Right ventricle myocardium superior (tissue), 1 donor: ENCODE data around the gene IAH1. TPM values are rescaled to one million over a fixed set of nuclear protein-coding genes. Genes with fewer than 3 reads are reported as not detected.
A peak's percentile ranks its signal among the peaks of the same experiment; 100 is the strongest.

Experiments used
- ATAC-seq: fragments of 200-7000 bp; cut with Tn5 transposase; one replicate; pipeline ENCODE4 v1.9.1; 2020; ENCODE audit warnings: mild to moderate bottlenecking; ENCODE audit not compliant: poor library complexity
- DNase-seq: peaks from one replicate; pipeline ENCODE4 v3.0.0-alpha.2; 2020
- intact Hi-C: fragments of 100-400 bp; cut with DNase I; formaldehyde crosslinking; loops from one replicate; pipeline ENCODE4 v1.11.2; 2022
- long read RNA-seq: library from polyadenylated mRNA; unstranded; transcript quantifications from one replicate; pipeline ENCODE4 v2.0.0, GENCODE V29; 2021
- total RNA-seq: library from RNA; stranded (reverse); fragmentation: NEBNext Ultra II Directional; extraction: Animal tissue kit (Norgen Biotek cat#: 25700); gene quantifications from one replicate; pipeline ENCODE4 v1.2.1, GENCODE V29; 2021
- donor health status: DM: no; HTN: yes; CAD: no; lungs with severe emphysema.

The IAH1 gene
- 76.2 TPM for total RNA-seq
- long read RNA-seq, transcript IAH1-215 (6 exons, 1,266 nt) = major isoform, 99 of 111 reads
- long read RNA-seq, partial matches to known transcripts = 1 of 111 reads
- long read RNA-seq, other reads (novel, unspliced or antisense) = 8 of 111 reads

GRCh38 chr2:9474361-9475057 lies at the start of gene IAH1:
Gene IAH1, plus strand, starts transcription at chr2:9474551. Its CDS starts 16 bp downstream, at chr2:9474567.
- intact Hi-C loops = no loop called here
- ATAC-seq (peak; percentile 95), DNase-seq (peak; percentile 79)

GRCh38 chr2:9428965-9429577 lies 45.3 kb upstream of the IAH1 start:
- DNase-seq (no peak), ATAC-seq (no peak)
- intact Hi-C loops = loop anchor here (10.0 kb wide), 1 partner anchor 224 kb away; the partner anchor contains the start of gene ASAP2

- intact Hi-C loops = no loop called here
- DNase-seq = no peak
- ATAC-seq = no peak
Observed at GRCh38 chr2:9430316-9431293, 43.7 kb upstream of the IAH1 start.

- intact Hi-C loops = no loop called here
- no peak for ATAC-seq
Observed at GRCh38 chr2:9434489-9434888, 39.9 kb upstream of the IAH1 start.

GRCh38 chr2:9439536-9439935 lies 34.8 kb upstream of the IAH1 start:
- ATAC-seq = no peak
- intact Hi-C loops = no loop called here
- DNase-seq = no peak

More at GRCh38 chr2:9434489-9434888, 39.9 kb upstream of the IAH1 start:
- no peak for DNase-seq

- intact Hi-C loops = no loop called here
- ATAC-seq (no peak), DNase-seq (no peak)
Observed at GRCh38 chr2:9440058-9440727, 34.2 kb upstream of the IAH1 start.

- ATAC-seq = no peak
- no peak for DNase-seq
- intact Hi-C loops = no loop called here
Observed at GRCh38 chr2:9441556-9441955, 32.8 kb upstream of the IAH1 start.

GRCh38 chr2:9443526-9443925 lies 30.8 kb upstream of the IAH1 start:
- ATAC-seq (no peak), DNase-seq (no peak)
- intact Hi-C loops = no loop called here

- ATAC-seq = no peak
- intact Hi-C loops = no loop called here
- DNase-seq = no peak
Observed at GRCh38 chr2:9445089-9445488, 29.3 kb upstream of the IAH1 start.

- no peak for ATAC-seq
- intact Hi-C loops = no loop called here
- no peak for DNase-seq
Observed at GRCh38 chr2:9451231-9451630, 23.1 kb upstream of the IAH1 start.

- DNase-seq (no peak), ATAC-seq (no peak)
- intact Hi-C loops = no loop called here
Observed at GRCh38 chr2:9460441-9461017, 13.8 kb upstream of the IAH1 start.

GRCh38 chr2:9461079-9461478 lies 13.3 kb upstream of the IAH1 start:
- intact Hi-C loops = no loop called here
- DNase-seq = no peak
- ATAC-seq = no peak

- no peak for ATAC-seq
- intact Hi-C loops = no loop called here
- no peak for DNase-seq
Observed at GRCh38 chr2:9462313-9462712, 12.0 kb upstream of the IAH1 start.

GRCh38 chr2:9462886-9463697 lies 11.3 kb upstream of the IAH1 start:
- no peak for ATAC-seq
- intact Hi-C loops = no loop called here
- DNase-seq = no peak

- DNase-seq = no peak
- no peak for ATAC-seq
- intact Hi-C loops = no loop called here
Observed at GRCh38 chr2:9463698-9464034, 10.7 kb upstream of the IAH1 start.

- DNase-seq (no peak), ATAC-seq (no peak)
- intact Hi-C loops = no loop called here
Observed at GRCh38 chr2:9465170-9465569, 9.2 kb upstream of the IAH1 start.

- ATAC-seq (no peak), DNase-seq (no peak)
- intact Hi-C loops = no loop called here
Observed at GRCh38 chr2:9466147-9466683, 8.1 kb upstream of the IAH1 start.
